WTC11 (cell line): Measurements from ENCODE around the gene ME2. TPM values are rescaled to one million over a fixed set of nuclear protein-coding genes. Genes with fewer than 3 reads are reported as not detected.

Experiments
- ATAC-seq: fragments of 200-7000 bp; cut with Tn5 transposase; 2 replicates; pipeline ENCODE4 v1.10.0; 2021; ENCODE audit warnings: mild to moderate bottlenecking, moderate library complexity
- CTCF ChIA-PET: fragments of 300-600 bp; sonication (Branson Sonifier 250); formaldehyde crosslinking; loops from one replicate; lab custom pipeline; 2021; ENCODE audit warnings: antibody characterized with exemption; lab: Charles Lee
- POLR2A ChIA-PET: fragments of 350-600 bp; sonication (Branson Sonifier 250); formaldehyde crosslinking; loops from one replicate; lab custom pipeline; 2021; ENCODE audit warnings: antibody characterized with exemption; lab: Charles Lee
- DNase-seq: peaks from one replicate; pipeline ENCODE4 v3.0.0; 2021; ENCODE audit warnings: low spot score
- H3K27ac Mint-ChIP-seq: 2 replicates; pipeline ENCODE4 v1.8.0; 2021; ENCODE audit warnings: mixed read lengths
- H3K27me3 Mint-ChIP-seq: 2 replicates; pipeline ENCODE4 v1.8.0; 2021; ENCODE audit warnings: low read depth, mild to moderate bottlenecking, moderate library complexity, mixed read lengths
- H3K36me3 Mint-ChIP-seq: 2 replicates; pipeline ENCODE4 v1.8.0; 2021; ENCODE audit warnings: mixed read lengths
- H3K4me1 Mint-ChIP-seq: 2 replicates; pipeline ENCODE4 v1.8.0; 2022; ENCODE audit warnings: mixed read lengths
- H3K4me3 Mint-ChIP-seq: 2 replicates; pipeline ENCODE4 v1.8.0; 2021; ENCODE audit warnings: mild to moderate bottlenecking, moderate library complexity, mixed read lengths
- H3K9me3 Mint-ChIP-seq: 2 replicates; pipeline ENCODE4 v1.8.0; 2021; ENCODE audit warnings: mixed read lengths
- ARID4B ChIP-seq: sonication (generic); formaldehyde crosslinking; IDR thresholded peaks from 2 replicates; pipeline ENCODE4 v1.8.0; 2023; ENCODE audit warnings: missing genetic modification reagents, mild to moderate bottlenecking, borderline replicate concordance
- ATF6 ChIP-seq: sonication (generic); formaldehyde crosslinking; IDR thresholded peaks from 2 replicates; pipeline ENCODE4 v1.8.1; 2023; ENCODE audit warnings: mild to moderate bottlenecking, missing genetic modification reagents
- CBFB ChIP-seq: sonication (generic); formaldehyde crosslinking; IDR thresholded peaks from 2 replicates; pipeline ENCODE4 v1.8.1; 2022; ENCODE audit warnings: mild to moderate bottlenecking, low read depth, missing genetic modification reagents
- CDX4 ChIP-seq: fragments of 250-450 bp; sonication (Bioruptor Pico); IDR thresholded peaks from 2 replicates; pipeline ENCODE4 v1.9.0; 2021; ENCODE audit warnings: moderate library complexity, mild to moderate bottlenecking, inconsistent platforms, borderline replicate concordance
- CREB1 ChIP-seq: sonication (generic); formaldehyde crosslinking; IDR thresholded peaks from 2 replicates; pipeline ENCODE4 v1.8.0; 2023; ENCODE audit warnings: mild to moderate bottlenecking, missing genetic modification reagents
- CREM ChIP-seq: sonication (generic); formaldehyde crosslinking; IDR thresholded peaks from 2 replicates; pipeline ENCODE4 v1.8.1; 2022; ENCODE audit warnings: mild to moderate bottlenecking, missing genetic modification reagents, moderate library complexity
- E2F4 ChIP-seq: sonication (generic); formaldehyde crosslinking; IDR thresholded peaks from 2 replicates; pipeline ENCODE4 v1.8.1; 2022; ENCODE audit warnings: low read depth, mild to moderate bottlenecking, moderate library complexity, missing genetic modification reagents, borderline replicate concordance
- ESRRA ChIP-seq: sonication (generic); formaldehyde crosslinking; IDR thresholded peaks from 2 replicates; pipeline ENCODE4 v1.8.1; 2022; ENCODE audit warnings: mild to moderate bottlenecking, missing genetic modification reagents, borderline replicate concordance
- ETV6 ChIP-seq: sonication (generic); formaldehyde crosslinking; IDR thresholded peaks from 2 replicates; pipeline ENCODE4 v1.8.1; 2022; ENCODE audit warnings: mild to moderate bottlenecking, missing genetic modification reagents
- FOXP1 ChIP-seq: sonication (generic); formaldehyde crosslinking; IDR thresholded peaks from 2 replicates; pipeline ENCODE4 v1.8.0; 2022; ENCODE audit warnings: missing genetic modification reagents, mild to moderate bottlenecking, moderate library complexity, borderline replicate concordance
- JAZF1 ChIP-seq: fragments of 250-450 bp; sonication (Bioruptor Pico); IDR thresholded peaks from 2 replicates; pipeline ENCODE4 v1.9.0; 2021; ENCODE audit warnings: moderate library complexity, mild to moderate bottlenecking, inconsistent platforms
- KAT7 ChIP-seq: sonication (generic); formaldehyde crosslinking; IDR thresholded peaks from 2 replicates; pipeline ENCODE4 v1.8.1; 2023; ENCODE audit warnings: missing genetic modification reagents, mild to moderate bottlenecking, borderline replicate concordance
- MAX ChIP-seq: sonication (generic); formaldehyde crosslinking; IDR thresholded peaks from 2 replicates; pipeline ENCODE4 v1.8.0; 2022; ENCODE audit warnings: mild to moderate bottlenecking, missing genetic modification reagents
- NFATC4 ChIP-seq: fragments of 250-450 bp; sonication (Bioruptor Pico); IDR thresholded peaks from 2 replicates; pipeline ENCODE4 v1.9.0; 2021; ENCODE audit warnings: mild to moderate bottlenecking
- NFYB ChIP-seq: sonication (generic); formaldehyde crosslinking; conservative IDR thresholded peaks from 2 replicates; pipeline ENCODE4 v1.8.0; 2022; ENCODE audit warnings: low read depth, missing genetic modification reagents
- NR2C2 ChIP-seq: sonication (generic); formaldehyde crosslinking; IDR thresholded peaks from 2 replicates; pipeline ENCODE4 v1.8.0; 2022; ENCODE audit warnings: mild to moderate bottlenecking, missing genetic modification reagents
- ZBTB21 ChIP-seq: sonication (generic); formaldehyde crosslinking; IDR thresholded peaks from 2 replicates; pipeline ENCODE4 v1.8.1; 2023; ENCODE audit warnings: mild to moderate bottlenecking, missing genetic modification reagents, borderline replicate concordance
- ZMAT4 ChIP-seq: fragments of 250-450 bp; sonication (Bioruptor Pico); IDR thresholded peaks from 2 replicates; pipeline ENCODE4 v1.9.0; 2021; ENCODE audit warnings: mild to moderate bottlenecking
- ZNF416 ChIP-seq: fragments of 250-450 bp; sonication (Bioruptor Pico); IDR thresholded peaks from 2 replicates; pipeline ENCODE4 v1.9.0; 2021; ENCODE audit warnings: mild to moderate bottlenecking, inconsistent platforms
- total RNA-seq: library from RNA; stranded (reverse); gene quantifications from 3 replicates; pipeline ENCODE4 v1.2.3, GENCODE V29; 2021
- TF ChIP-seq, protein P1 (sequence below): fragments of 200-600 bp; IDR thresholded peaks from 2 replicates; pipeline ENCODE4 v1.8.0; 2022; ENCODE audit warnings: antibody characterized with exemption
- TF ChIP-seq, protein P2 (sequence below): fragments of 250-450 bp; sonication (Bioruptor Pico); conservative IDR thresholded peaks from 2 replicates; pipeline ENCODE4 v1.9.0; 2021; ENCODE audit warnings: mild to moderate bottlenecking

The ME2 gene
- total RNA-seq, 1 experiment from 2014 or later, result 57.0 TPM

GRCh38 chr18:50898919-50899318, 20.0 kb downstream of the ME2 start:
- no peak for TF ChIP-seq NFATC4
- no peak for TF ChIP-seq ETV6 (CRISPR knock-in tag)
- no peak for TF ChIP-seq NR2C2 (CRISPR knock-in tag)
- TF ChIP-seq ARID4B (CRISPR knock-in tag), result no peak
- no peak for TF ChIP-seq ZMAT4 (CRISPR knock-in tag)
- no peak for TF ChIP-seq CREM (CRISPR knock-in tag)
- no peak for TF ChIP-seq ZNF416 (CRISPR knock-in tag)
- TF ChIP-seq CDX4 (CRISPR knock-in tag), result no peak
- no peak for TF ChIP-seq E2F4 (CRISPR knock-in tag)
- no peak for TF ChIP-seq MAX
- TF ChIP-seq JAZF1 (CRISPR knock-in tag), result no peak
- TF ChIP-seq, protein P1, sequence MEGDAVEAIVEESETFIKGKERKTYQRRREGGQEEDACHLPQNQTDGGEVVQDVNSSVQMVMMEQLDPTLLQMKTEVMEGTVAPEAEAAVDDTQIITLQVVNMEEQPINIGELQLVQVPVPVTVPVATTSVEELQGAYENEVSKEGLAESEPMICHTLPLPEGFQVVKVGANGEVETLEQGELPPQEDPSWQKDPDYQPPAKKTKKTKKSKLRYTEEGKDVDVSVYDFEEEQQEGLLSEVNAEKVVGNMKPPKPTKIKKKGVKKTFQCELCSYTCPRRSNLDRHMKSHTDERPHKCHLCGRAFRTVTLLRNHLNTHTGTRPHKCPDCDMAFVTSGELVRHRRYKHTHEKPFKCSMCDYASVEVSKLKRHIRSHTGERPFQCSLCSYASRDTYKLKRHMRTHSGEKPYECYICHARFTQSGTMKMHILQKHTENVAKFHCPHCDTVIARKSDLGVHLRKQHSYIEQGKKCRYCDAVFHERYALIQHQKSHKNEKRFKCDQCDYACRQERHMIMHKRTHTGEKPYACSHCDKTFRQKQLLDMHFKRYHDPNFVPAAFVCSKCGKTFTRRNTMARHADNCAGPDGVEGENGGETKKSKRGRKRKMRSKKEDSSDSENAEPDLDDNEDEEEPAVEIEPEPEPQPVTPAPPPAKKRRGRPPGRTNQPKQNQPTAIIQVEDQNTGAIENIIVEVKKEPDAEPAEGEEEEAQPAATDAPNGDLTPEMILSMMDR, result no peak
- H3K27ac Mint-ChIP-seq, result no peak overlapping the region
- peaks cover 23% of the 10 kb centered on the region for H3K4me1 Mint-ChIP-seq
- CTCF ChIA-PET, result no interaction called here
- H3K9me3 Mint-ChIP-seq, result peaks cover 16% of the 10 kb centered on the region
- H3K4me3 Mint-ChIP-seq, result no peak overlapping the region
- no peak for DNase-seq
- no peaks in the 10 kb centered on the region; the same call in 1 of the 2 replicates for H3K27me3 Mint-ChIP-seq
- ATAC-seq, result no peak
- POLR2A ChIA-PET, result no interaction called here
- peaks cover 46% of the 10 kb centered on the region for H3K36me3 Mint-ChIP-seq

DNA sequence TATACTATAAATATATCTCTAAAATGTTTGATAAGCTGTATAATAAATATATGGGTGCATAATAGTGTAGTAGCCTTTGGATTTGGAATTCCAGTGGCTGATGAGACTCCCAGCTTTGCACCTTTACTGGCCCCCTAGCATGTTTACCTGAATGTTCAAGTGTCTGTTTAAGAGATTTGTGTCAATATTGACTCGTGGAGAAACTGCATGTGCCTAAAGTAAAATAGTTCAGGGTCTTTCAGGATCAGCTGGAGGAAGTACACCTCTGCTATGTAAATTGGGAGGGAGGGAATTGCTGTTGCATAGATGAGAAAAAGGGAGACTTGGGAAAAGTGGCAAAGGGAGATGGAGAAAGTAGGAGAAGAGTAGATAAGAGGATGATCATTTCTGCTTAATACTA, 23.9 kb downstream of the ME2 start:
- Mint-ChIP-seq H3K4me1 (peaks cover 15% of the 10 kb centered on the region), H3K36me3 (peaks cover 60% of the 10 kb centered on the region), H3K27ac (peak overlapping the region; percentile 50; the same call in 1 of the 2 replicates), H3K4me3 (no peak overlapping the region), H3K9me3 (peaks cover 37% of the 10 kb centered on the region), H3K27me3 (no peaks in the 10 kb centered on the region; the same call in 1 of the 2 replicates)
- TF ChIP-seq, protein P2, sequence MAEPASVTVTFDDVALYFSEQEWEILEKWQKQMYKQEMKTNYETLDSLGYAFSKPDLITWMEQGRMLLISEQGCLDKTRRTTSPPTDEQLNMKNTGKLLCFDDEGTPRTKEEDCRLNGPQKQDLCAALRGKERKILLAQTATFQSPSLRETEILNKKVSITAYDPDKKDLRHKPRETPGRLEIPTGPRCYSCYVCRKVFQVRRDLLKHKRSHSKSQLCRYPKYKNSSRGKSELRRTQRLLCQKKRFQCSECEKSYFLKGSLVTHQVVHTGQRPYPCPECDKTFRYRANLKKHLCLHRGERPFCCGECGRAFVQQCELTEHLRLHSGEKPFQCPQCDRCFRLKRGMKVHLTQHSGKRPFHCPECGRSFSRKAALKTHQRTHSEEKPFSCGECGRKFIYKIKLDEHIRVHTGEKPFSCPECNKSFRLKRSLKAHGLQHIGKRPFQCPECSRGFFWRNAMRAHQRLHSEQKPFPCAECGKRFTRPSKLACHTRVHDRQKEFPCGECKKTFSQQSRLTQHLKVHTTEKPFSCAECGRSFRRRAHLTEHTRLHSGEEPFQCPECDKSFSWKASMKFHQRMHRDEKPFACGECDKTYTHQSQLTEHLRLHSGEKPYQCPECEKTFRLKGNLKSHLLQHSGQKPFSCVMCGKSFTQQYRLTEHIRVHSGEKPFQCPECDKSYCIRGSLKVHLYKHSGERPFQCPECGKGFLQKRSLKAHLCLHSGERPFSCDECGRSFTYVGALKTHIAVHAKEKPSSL (CRISPR knock-in tag), result no peak
- TF ChIP-seq CBFB, result no peak
- no peak for TF ChIP-seq MAX
- no peak for TF ChIP-seq KAT7 (CRISPR knock-in tag)
- no peak for TF ChIP-seq ATF6 (CRISPR knock-in tag)
- no peak for TF ChIP-seq CREB1 (CRISPR knock-in tag)
- no peak for TF ChIP-seq ESRRA
- no peak for TF ChIP-seq NFYB (CRISPR knock-in tag)
- no peak for TF ChIP-seq ZBTB21 (CRISPR knock-in tag)
- no peak for TF ChIP-seq FOXP1 (CRISPR knock-in tag)
- no peak for TF ChIP-seq CDX4 (CRISPR knock-in tag)
- ATAC-seq, result no peak
- CTCF ChIA-PET, result interaction anchor here (0.5 kb wide), 1 partner anchor 32 kb away, joined by 3 read pairs; no protein-coding TSS in a partner anchor
- no peak for DNase-seq
- POLR2A ChIA-PET, result no interaction called here
